Adrenal gland (tissue), 12 donors: Measurements from ENCODE around the gene LALBA. TPM values are rescaled to one million over a fixed set of nuclear protein-coding genes. Genes with fewer than 3 reads are reported as not detected.

Experiments used
- DNase-seq, 7 donors: peaks; one replicate each; pipeline ENCODE4 v3.0.0-alpha.2; 2019 to 2020
- H3K27ac ChIP-seq, 5 donors: fragments of 200-600 bp; sonication (generic) in 4 of 5; 1 replicate in 3 of 5; 2 replicates in 2 of 5; pipeline versions ENCODE4 v1.5.1 to v1.8.0; 2016 to 2020; ENCODE audit warnings: mild to moderate bottlenecking in 1 of 5
- H3K27me3 ChIP-seq: fragments of 200-600 bp; 2 replicates; pipeline ENCODE4 v1.8.0; 2021
- H3K36me3 ChIP-seq, 2 donors: fragments of 200-600 bp; replicated peaks in 1 of 2; 1 replicate in 1 of 2; 2 replicates in 1 of 2; pipeline versions ENCODE4 v1.5.1 to v1.8.0; 2018 to 2022
- H3K4me1 ChIP-seq, 2 donors: fragments of 200-600 bp; replicated peaks in 1 of 2; 1 replicate in 1 of 2; 2 replicates in 1 of 2; pipeline versions ENCODE4 v1.5.1 to v1.8.0; 2018 to 2021
- H3K4me3 ChIP-seq, 4 donors: fragments of 200-600 bp; sonication (generic) in 3 of 4; one replicate each; pipeline ENCODE4 v1.5.1; 2016 to 2018
- H3K9me3 ChIP-seq, 3 donors: fragments of 200-600 bp; sonication (generic) in 1 of 3; replicated peaks in 1 of 3; 1 replicate in 2 of 3; 2 replicates in 1 of 3; pipeline versions ENCODE4 v1.5.1 to v1.8.0; 2016 to 2021
- POLR2A ChIP-seq, 2 donors: fragments of 450-650 bp; IDR thresholded peaks; one replicate each; pipeline ENCODE4 v1.6.1; 2017; ENCODE audit warnings: antibody characterized with exemption in 2 of 2, mild to moderate bottlenecking in 2 of 2, moderate library complexity in 1 of 2
- WGBS, 4 donors: extraction: QIAGEN DNeasy Blood & Tissue Kit in 2 of 4; methylation state at CpG; one replicate each; pipeline versions ENCODE4 v1.1.5 to v1.1.7; 2013 to 2017; 5-methylcytosine and 5-hydroxymethylcytosine counted together
- intact Hi-C, 2 donors: fragments of 100-400 bp; cut with DNase I; formaldehyde crosslinking; loops; one replicate each; pipeline versions ENCODE4 v1.14.1 to v1.15.0; 2022 to 2023
- polyA plus RNA-seq, 3 donors: library from polyadenylated mRNA; stranded (reverse); fragments of 200-250 nt in 2 of 3; fragments of 350-450 nt in 1 of 3; fragmentation: Illumina TruSeq in 1 of 3; extraction: RNeasy Lipid Tissue Mini Kit (QIAGEN cat#74804) in 1 of 3; gene quantifications; one replicate each; pipeline ENCODE4 v1.2.3, GENCODE V29; 2013 to 2014
- total RNA-seq, 9 donors: library from RNA; depleted of rRNA in 4 of 9; stranded (reverse); fragments of >200 nt in 4 of 9; fragments of 120-200 nt in 1 of 9; fragmentation: NEBNext Ultra II Directional in 1 of 9; extraction: Animal tissue kit (Norgen Biotek cat#: 25700) in 1 of 9; gene quantifications; one replicate each; pipeline versions ENCODE4 v1.1.0 to v1.2.4, GENCODE V29; 2013 to 2023
- TF ChIP-seq, protein P1 (sequence below), 6 experiments: fragments of 450-650 bp in 4 of 6; fragments of 200-600 bp in 2 of 6; sonication (generic) in 1 of 6; IDR thresholded peaks; 1 replicate in 5 of 6; 2 replicates in 1 of 6; pipeline versions ENCODE4 v1.5.1 to v1.8.0; 2016 to 2021; ENCODE audit warnings: antibody characterized with exemption in 6 of 6, mild to moderate bottlenecking in 2 of 6, moderate library complexity in 1 of 6
- donor health status: healthy with polysubstance abuse.
- donor health status: Bipolar disorder and iron deficiency.
- donor health status: DM: yes; HTN: yes; CAD: no.
- donor health status: DM: no; HTN: no; CAD: no.
- donor health status: DM: no; HTN: no; CAD: no.
- donor health status: DM: yes; HTN: yes; CAD: no.

Gene LALBA
- total and polyA plus RNA-seq, 12 donors = not detected

DNA sequence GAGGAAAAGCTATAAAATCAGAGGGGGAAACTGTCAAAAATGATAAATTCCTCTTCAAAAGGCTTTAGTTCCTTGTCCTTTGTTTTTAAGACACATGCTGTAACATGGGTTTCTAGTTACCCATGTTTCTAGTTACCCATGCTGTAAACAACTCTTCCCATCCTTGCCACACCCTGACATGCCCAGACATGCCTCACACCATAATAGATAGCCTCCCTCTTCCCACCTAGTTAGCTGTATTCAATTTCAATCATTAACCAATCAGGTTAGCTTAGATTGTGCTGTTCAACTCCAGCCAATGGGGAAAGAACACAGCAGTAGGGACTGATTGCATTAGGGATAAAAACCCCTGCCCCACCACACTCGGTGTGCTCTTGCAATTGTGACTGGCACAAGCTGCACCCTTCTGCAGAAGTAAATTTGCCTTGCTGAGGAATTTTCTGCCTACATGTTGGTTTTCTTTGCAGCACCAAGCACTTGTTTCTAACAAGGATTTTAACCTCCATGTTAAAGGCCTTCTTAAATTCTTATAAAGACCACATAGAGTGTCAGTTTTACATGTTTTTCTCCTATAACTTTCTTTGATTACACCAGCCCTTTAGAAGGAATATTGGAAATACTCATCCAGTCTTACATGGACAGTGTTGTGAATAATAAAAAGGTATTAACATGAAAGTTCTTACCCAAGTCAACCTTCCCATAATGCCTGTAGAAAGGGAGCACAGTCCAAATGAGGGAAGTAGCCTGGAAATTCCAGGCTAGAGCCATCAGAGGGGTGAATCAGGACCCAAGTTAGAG is 32.5 kb upstream of the LALBA start:
- 50 to 88% (median 53%) methylated on average over 1 of the region's 1 CpG for WGBS, 4 donors
- DNase-seq = no peak

DNA sequence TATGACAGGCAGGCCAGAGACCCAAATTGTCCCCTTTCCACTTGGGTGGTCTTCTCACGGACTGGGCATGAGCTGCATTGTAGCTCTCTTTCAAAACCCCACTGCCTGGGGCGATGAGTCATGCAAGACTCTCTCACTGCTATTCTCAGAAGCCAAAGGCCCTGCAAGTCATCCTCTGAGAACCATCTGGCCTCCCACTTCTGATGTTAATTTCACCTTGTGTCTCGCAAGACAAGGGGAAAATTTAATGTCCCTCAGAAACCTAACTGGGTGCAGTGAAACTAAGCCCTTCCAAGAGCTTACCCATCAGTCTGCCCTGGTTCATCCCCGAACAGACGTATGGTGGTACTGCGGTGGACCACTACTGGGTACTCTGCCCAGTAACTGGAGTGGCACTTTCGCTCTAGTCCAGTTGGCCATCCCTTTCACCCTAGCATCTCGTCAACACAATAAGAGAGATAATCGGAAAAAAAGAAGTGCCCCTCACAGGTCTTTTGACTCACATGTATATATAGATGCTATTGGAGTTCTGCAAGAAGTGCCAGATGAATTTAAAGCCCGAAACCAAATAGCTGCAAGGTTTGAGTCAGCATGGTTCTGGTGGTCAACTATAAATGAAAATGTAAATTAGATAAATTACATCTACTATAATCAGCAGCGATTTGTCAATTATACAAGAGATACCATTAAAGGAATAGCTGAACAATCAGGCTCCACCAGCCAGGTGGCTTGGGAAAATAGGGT is 31.3 kb upstream of the LALBA start:
- H3K27ac ChIP-seq = no peak overlapping the region
- no peak for DNase-seq
- H3K9me3 ChIP-seq = no peaks in the 10 kb centered on the region
- intact Hi-C loops = no loop called here
- TF ChIP-seq, protein P1, sequence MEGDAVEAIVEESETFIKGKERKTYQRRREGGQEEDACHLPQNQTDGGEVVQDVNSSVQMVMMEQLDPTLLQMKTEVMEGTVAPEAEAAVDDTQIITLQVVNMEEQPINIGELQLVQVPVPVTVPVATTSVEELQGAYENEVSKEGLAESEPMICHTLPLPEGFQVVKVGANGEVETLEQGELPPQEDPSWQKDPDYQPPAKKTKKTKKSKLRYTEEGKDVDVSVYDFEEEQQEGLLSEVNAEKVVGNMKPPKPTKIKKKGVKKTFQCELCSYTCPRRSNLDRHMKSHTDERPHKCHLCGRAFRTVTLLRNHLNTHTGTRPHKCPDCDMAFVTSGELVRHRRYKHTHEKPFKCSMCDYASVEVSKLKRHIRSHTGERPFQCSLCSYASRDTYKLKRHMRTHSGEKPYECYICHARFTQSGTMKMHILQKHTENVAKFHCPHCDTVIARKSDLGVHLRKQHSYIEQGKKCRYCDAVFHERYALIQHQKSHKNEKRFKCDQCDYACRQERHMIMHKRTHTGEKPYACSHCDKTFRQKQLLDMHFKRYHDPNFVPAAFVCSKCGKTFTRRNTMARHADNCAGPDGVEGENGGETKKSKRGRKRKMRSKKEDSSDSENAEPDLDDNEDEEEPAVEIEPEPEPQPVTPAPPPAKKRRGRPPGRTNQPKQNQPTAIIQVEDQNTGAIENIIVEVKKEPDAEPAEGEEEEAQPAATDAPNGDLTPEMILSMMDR (IDR thresholded peaks at IDR 0.05) = no peak
- no peak for TF ChIP-seq POLR2A (IDR thresholded peaks at IDR 0.05)
- peaks cover 4% of the 10 kb centered on the region for H3K27me3 ChIP-seq
- H3K4me1 ChIP-seq = no peaks in the 10 kb centered on the region
- no peaks in the 10 kb centered on the region for H3K36me3 ChIP-seq
- H3K4me3 ChIP-seq = no peak overlapping the region
- WGBS, 4 donors = 79 to 88% (median 84%) methylated on average over 11 of the region's 11 CpGs

More for the DNA sequence above, 32.5 kb upstream of the LALBA start:
- Histone ChIP-seq H3K36me3 (no peaks in the 10 kb centered on the region), H3K27me3 (peaks cover 4% of the 10 kb centered on the region), H3K4me3 (no peak overlapping the region), H3K9me3 (no peaks in the 10 kb centered on the region), H3K27ac (no peak overlapping the region), H3K4me1 (no peaks in the 10 kb centered on the region)
- TF ChIP-seq, protein P1 (IDR thresholded peaks at IDR 0.05) = no peak
- no peak for TF ChIP-seq POLR2A (IDR thresholded peaks at IDR 0.05)
- intact Hi-C loops = no loop called here

DNA sequence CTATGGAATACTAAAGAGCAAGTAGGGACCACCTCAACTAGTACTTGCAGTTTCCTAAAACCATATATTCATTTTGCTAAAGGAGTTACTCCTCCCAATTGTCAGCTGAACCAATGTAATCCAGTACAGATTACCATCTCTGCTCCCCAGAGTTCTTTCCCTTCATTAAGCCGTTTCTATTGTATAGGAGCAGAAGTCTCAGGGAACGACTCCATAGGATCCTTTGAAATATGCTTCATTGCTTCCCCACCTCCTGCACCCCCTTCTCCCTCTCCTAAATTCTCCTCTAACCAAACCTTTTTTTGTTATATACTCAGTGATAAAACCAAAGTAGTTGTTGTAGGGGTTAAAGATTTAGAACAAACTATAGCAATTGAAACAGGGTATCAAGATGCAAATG is 30.7 kb upstream of the LALBA start:
- Histone ChIP-seq H3K36me3 (no peaks in the 10 kb centered on the region), H3K4me1 (no peaks in the 10 kb centered on the region), H3K4me3 (no peak overlapping the region), H3K9me3 (no peaks in the 10 kb centered on the region), H3K27ac (no peak overlapping the region), H3K27me3 (peaks cover 4% of the 10 kb centered on the region)
- TF ChIP-seq, protein P1 (IDR thresholded peaks at IDR 0.05) = no peak
- TF ChIP-seq POLR2A (IDR thresholded peaks at IDR 0.05) = no peak
- intact Hi-C loops = no loop called here
- 69 to 82% (median 77%) methylated on average over 2 of the region's 2 CpGs for WGBS, 4 donors
- no peak for DNase-seq

DNA sequence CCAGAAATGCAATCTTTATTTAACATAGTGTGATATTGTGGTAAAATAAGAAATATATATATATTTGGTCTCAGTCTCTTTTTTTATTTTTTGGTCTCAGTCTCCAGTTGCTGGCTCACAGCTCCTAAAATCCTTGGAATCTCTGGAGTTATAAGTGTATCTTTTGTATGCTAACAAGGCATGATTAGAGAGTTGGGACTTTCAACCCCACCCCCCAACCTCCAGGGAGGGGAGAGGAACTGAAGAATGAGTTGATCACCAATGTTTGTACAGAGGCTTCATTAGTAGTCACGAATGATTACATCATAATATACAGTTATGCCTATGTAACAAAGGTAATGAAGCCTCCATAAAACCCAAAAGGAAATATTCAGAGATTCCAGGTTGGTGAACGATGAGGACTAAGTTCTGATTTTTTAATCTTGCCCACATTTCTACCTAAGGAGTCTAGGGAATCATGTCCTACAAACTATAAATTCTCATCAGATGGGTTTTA is 22.8 kb upstream of the LALBA start:
- DNase-seq = no peak
- Histone ChIP-seq H3K27me3 (no peaks in the 10 kb centered on the region), H3K9me3 (no peaks in the 10 kb centered on the region), H3K36me3 (no peaks in the 10 kb centered on the region), H3K4me1 (no peaks in the 10 kb centered on the region), H3K27ac (no peak overlapping the region), H3K4me3 (no peak overlapping the region)
- 61 to 77% (median 70%) methylated on average over 2 of the region's 2 CpGs for WGBS, 4 donors
- intact Hi-C loops = no loop called here
- TF ChIP-seq POLR2A (IDR thresholded peaks at IDR 0.05) = no peak
- TF ChIP-seq, protein P1 (IDR thresholded peaks at IDR 0.05) = no peak
